Prostate gland (tissue), 1 donor: ENCODE data around the gene TAS1R3.

Experiments used
- POLR2A ChIP-seq: fragments of 450-650 bp; IDR thresholded peaks from one replicate; pipeline ENCODE4 v1.6.1; 2016; ENCODE audit warnings: antibody characterized with exemption, mild to moderate bottlenecking
- POLR2AphosphoS5 ChIP-seq: sonication (generic); formaldehyde crosslinking; IDR thresholded peaks from one replicate; pipeline ENCODE4 v1.6.1; 2017; ENCODE audit warnings: antibody characterized with exemption

DNA sequence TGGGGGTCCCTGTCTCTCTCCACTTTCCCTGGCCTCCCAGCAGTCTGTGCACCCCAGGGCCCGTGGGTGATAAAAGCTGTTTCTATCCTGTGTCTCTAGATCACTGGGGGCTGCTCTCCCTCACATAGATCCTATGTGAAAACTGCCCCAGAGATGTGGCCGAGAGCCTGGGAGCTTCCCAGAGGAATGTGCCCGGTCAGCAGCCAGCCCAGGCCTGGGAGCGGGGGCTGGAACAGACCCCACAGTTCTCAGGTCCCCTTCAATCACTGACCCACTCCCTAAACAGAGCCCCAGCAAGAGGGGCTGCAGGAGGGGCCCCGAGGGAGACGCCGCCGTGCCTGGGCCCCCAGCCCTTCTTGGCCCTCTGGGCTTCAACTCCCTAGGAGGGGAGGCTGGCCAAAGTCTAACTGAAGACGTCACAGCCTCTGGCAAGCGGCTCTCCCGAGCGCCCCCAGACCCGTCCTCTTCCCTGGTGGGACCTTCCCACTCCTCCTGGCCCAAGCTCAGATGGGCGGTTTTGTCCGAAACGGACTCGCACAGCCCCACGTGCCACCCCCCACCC, 26.9 kb downstream of the TAS1R3 start:
- TF ChIP-seq POLR2A (no peak), POLR2AphosphoS5 (no peak)
